GM08714 (cell line): ENCODE data around the gene GTSE1.

ENCODE experiments used
- H3K4me3 ChIP-seq: fragments of 200-500 bp; sonication (Bioruptor generic); 2 replicates; pipeline ENCODE4 v1.5.1; 2014; ENCODE audit warnings: mild to moderate bottlenecking, low read length, inconsistent platforms
- ZNF274 ChIP-seq: IDR thresholded peaks from 2 replicates; pipeline ENCODE4 v1.6.1; 2012; ENCODE audit warnings: mild to moderate bottlenecking, low read depth, low read length

GTSE1 gene

GRCh38 chr22:46267431-46268279 lies 29.0 kb upstream of the GTSE1 start, which contains the start of gene TTC38:
Gene TTC38 (plus strand): TSS chr22:46268008. CDS start chr22:46268040, 32 bp downstream.
- peak within 1 kb of the TSS; percentile 63 for H3K4me3 ChIP-seq
- TF ChIP-seq ZNF274, result no peak

GRCh38 chr22:46269564-46269963 lies 27.1 kb upstream of the GTSE1 start:
- no peak for TF ChIP-seq ZNF274
- no peak overlapping the region for H3K4me3 ChIP-seq

GRCh38 chr22:46272196-46272595 lies 24.5 kb upstream of the GTSE1 start:
- no peak overlapping the region for H3K4me3 ChIP-seq
- TF ChIP-seq ZNF274, result no peak

GRCh38 chr22:46272762-46273431 lies 23.8 kb upstream of the GTSE1 start:
- TF ChIP-seq ZNF274, result no peak

GRCh38 chr22:46273432-46274148 lies 23.1 kb upstream of the GTSE1 start:
- no peak for TF ChIP-seq ZNF274
- no peak overlapping the region for H3K4me3 ChIP-seq

More at GRCh38 chr22:46272762-46273431, 23.8 kb upstream of the GTSE1 start:
- no peak overlapping the region for H3K4me3 ChIP-seq

GRCh38 chr22:46274381-46274780 lies 22.3 kb upstream of the GTSE1 start:
- TF ChIP-seq ZNF274, result no peak

GRCh38 chr22:46275455-46276122 lies 21.1 kb upstream of the GTSE1 start:
- H3K4me3 ChIP-seq, result no peak overlapping the region
- TF ChIP-seq ZNF274, result no peak

More at GRCh38 chr22:46274381-46274780, 22.3 kb upstream of the GTSE1 start:
- H3K4me3 ChIP-seq, result no peak overlapping the region

GRCh38 chr22:46276563-46276962 lies 20.1 kb upstream of the GTSE1 start:
- H3K4me3 ChIP-seq, result no peak overlapping the region
- TF ChIP-seq ZNF274, result no peak

GRCh38 chr22:46278656-46279645 lies 17.7 kb upstream of the GTSE1 start:
- H3K4me3 ChIP-seq, result no peak overlapping the region
- TF ChIP-seq ZNF274, result no peak

GRCh38 chr22:46280063-46280817 lies 16.4 kb upstream of the GTSE1 start:
- no peak overlapping the region for H3K4me3 ChIP-seq
- TF ChIP-seq ZNF274, result no peak

- TF ChIP-seq ZNF274, result no peak
- no peak overlapping the region for H3K4me3 ChIP-seq
These were observed 15.6 kb upstream of the GTSE1 start for GRCh38 chr22:46280999-46281623.

- no peak for TF ChIP-seq ZNF274
- no peak overlapping the region for H3K4me3 ChIP-seq
These were observed 14.6 kb upstream of the GTSE1 start for GRCh38 chr22:46281866-46282678.
